Brain microvascular endothelial cell (primary cell): ENCODE measurements around the gene NKAIN4.

Source experiments
- DNase-seq: peaks from one replicate; pipeline ENCODE4 v3.0.0-alpha.2; 2020
- H3K27ac ChIP-seq: fragments of 250-450 bp; sonication (Bioruptor Pico); 2 replicates; pipeline ENCODE4 v1.5.1; 2020; ENCODE audit warnings: mild to moderate bottlenecking, moderate library complexity
- H3K27me3 ChIP-seq: fragments of 250-450 bp; sonication (Bioruptor Pico); replicated peaks from 2 replicates; pipeline ENCODE4 v1.5.1; 2020; ENCODE audit warnings: mild to moderate bottlenecking
- H3K36me3 ChIP-seq: fragments of 250-450 bp; sonication (Bioruptor Pico); replicated peaks from 2 replicates; pipeline ENCODE4 v1.5.1; 2020; ENCODE audit warnings: mild to moderate bottlenecking
- H3K4me3 ChIP-seq: 2 replicates; pipeline ENCODE4 v1.5.1; 2011; ENCODE audit warnings: low read depth, mild to moderate bottlenecking, control low read depth, low read length, moderate library complexity
- in situ Hi-C: cut with HindIII; loops from 2 replicates; pipeline ENCODE4 v1.10.0; 2017; ENCODE audit warnings: low sequenced_read_pairs, low pct_ligation_motif_present
- TF ChIP-seq, protein P1 (sequence below): IDR thresholded peaks from 2 replicates; pipeline ENCODE4 v1.5.1; 2011; ENCODE audit warnings: low read depth, mild to moderate bottlenecking, moderate library complexity, low read length, control low read depth, inconsistent platforms; ENCODE audit errors: missing control alignments

The NKAIN4 gene

GRCh38 chr20:63274381-63275228, 20.3 kb upstream of the NKAIN4 start:
- TF ChIP-seq, protein P1, sequence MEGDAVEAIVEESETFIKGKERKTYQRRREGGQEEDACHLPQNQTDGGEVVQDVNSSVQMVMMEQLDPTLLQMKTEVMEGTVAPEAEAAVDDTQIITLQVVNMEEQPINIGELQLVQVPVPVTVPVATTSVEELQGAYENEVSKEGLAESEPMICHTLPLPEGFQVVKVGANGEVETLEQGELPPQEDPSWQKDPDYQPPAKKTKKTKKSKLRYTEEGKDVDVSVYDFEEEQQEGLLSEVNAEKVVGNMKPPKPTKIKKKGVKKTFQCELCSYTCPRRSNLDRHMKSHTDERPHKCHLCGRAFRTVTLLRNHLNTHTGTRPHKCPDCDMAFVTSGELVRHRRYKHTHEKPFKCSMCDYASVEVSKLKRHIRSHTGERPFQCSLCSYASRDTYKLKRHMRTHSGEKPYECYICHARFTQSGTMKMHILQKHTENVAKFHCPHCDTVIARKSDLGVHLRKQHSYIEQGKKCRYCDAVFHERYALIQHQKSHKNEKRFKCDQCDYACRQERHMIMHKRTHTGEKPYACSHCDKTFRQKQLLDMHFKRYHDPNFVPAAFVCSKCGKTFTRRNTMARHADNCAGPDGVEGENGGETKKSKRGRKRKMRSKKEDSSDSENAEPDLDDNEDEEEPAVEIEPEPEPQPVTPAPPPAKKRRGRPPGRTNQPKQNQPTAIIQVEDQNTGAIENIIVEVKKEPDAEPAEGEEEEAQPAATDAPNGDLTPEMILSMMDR: no peak
- Histone ChIP-seq H3K4me3 (peak overlapping the region; percentile 94), H3K27me3 (no peaks in the 10 kb centered on the region), H3K36me3 (peaks cover 50% of the 10 kb centered on the region), H3K27ac (peak overlapping the region; percentile 33)
- in situ Hi-C loops: no loop called here
- no peak for DNase-seq

- Histone ChIP-seq H3K36me3 (peaks cover 42% of the 10 kb centered on the region), H3K27me3 (no peaks in the 10 kb centered on the region), H3K27ac (peak overlapping the region; percentile 94), H3K4me3 (peak overlapping the region; percentile 94)
- TF ChIP-seq, protein P1: no peak
- in situ Hi-C loops: no loop called here
- DNase-seq: peak; percentile 84
These were observed 19.5 kb upstream of the NKAIN4 start for GRCh38 chr20:63273635-63274380.

DNA sequence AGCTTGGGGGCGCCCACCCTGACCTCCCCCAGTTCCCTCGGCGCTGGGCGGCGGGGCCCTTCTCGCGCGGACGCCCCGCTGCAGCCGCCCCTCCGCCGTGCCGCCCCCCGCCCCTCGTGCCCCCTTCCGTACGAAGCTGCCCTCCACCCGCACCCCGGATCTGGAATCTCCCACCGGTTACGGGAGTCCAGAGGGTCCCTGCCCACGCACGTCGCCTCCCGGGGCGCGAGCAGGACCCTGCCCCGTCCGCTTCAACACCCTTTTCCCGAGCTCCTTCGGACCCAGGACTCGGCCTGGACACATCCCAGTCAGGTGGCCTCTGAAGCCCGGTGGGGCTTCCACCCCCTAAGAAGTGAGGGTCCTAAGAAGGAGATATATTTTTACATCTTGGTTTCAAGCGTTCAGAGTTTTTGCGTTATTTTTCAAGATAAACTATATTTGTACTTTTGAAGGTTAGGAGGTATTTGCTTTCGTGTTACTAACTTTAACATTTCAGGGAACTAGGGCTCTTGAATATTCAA, 18.9 kb upstream of the NKAIN4 start:
- in situ Hi-C loops: no loop called here
- TF ChIP-seq, protein P1: no peak
- DNase-seq: no peak

DNA sequence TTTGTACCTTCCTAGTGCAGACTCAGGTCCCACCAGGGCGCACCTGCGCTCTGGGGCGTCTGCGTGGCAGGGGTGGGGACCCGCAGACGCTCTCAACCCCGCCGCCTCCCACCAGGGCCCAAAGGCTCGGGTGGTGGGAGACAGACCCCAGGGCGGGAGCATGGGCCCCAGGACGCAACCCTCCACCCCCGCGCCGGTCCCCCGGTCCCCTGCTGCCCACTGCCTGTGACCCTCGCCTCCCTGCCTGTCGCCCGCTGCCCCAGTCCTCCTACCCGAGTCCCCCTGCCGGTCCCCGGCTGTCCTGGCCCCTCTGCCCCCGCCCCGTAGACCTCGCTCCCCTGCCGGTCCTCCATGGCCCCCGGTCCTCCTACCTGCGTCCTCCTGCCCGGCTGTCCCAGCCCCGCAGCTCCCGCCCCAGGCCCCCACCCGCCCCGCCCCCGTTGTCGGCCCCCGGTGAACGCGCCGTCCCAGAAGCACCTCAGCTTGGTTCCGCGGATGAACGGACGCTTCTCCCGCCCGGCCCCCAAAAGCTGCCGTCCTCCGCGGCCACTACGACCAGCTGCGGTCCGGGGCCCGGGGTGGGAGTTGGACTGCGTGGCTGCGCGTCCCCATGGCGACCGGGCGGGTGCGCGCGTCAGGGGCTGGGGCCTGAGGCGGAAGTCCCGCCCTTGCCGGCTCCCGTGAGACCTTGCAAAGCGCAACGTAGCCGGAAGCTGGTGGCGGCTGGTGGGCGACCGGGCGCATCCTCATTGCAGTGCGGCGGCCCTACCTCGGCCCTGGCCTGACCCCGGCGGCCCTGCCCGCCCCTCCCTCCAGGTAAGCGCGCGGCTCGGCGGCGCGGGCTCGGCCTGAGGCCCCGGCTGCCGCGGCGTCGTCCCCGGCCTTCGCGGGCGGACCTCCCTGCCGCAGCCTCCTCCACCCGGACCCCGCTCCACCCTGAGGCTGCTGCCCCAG, 18.1 kb upstream of the NKAIN4 start, which contains the start of gene ARFGAP1:
TSS of gene ARFGAP1 (plus strand) at position 709 of the 954 bp plus-strand sequence. CDS start 2,768 bp downstream, outside the sequence.
- in situ Hi-C loops: no loop called here
- Histone ChIP-seq H3K4me3 (peak within 1 kb of the TSS; percentile 94), H3K27ac (peak within 1 kb of the TSS; percentile 94), H3K27me3 (no peaks in the 10 kb centered on the region), H3K36me3 (peaks cover 28% of the 10 kb centered on the region)
- TF ChIP-seq, protein P1: no peak
- DNase-seq: peak; percentile 79

More for the DNA sequence above, 18.9 kb upstream of the NKAIN4 start:
- Histone ChIP-seq H3K27ac (peak overlapping the region; percentile 94), H3K36me3 (peaks cover 36% of the 10 kb centered on the region), H3K27me3 (no peaks in the 10 kb centered on the region), H3K4me3 (peak overlapping the region; percentile 94)
